WTC11 (cell line): Measurements from ENCODE around the gene ZNF639. TPM values are rescaled to one million over a fixed set of nuclear protein-coding genes. Genes with fewer than 3 reads are reported as not detected.

ENCODE experiments used
- ATAC-seq: fragments of 200-7000 bp; cut with Tn5 transposase; 2 replicates; pipeline ENCODE4 v1.10.0; 2021; ENCODE audit warnings: mild to moderate bottlenecking, moderate library complexity
- CTCF ChIA-PET: fragments of 300-600 bp; sonication (Branson Sonifier 250); formaldehyde crosslinking; loops from one replicate; lab custom pipeline; 2021; ENCODE audit warnings: antibody characterized with exemption; lab: Charles Lee
- POLR2A ChIA-PET: fragments of 350-600 bp; sonication (Branson Sonifier 250); formaldehyde crosslinking; loops from one replicate; lab custom pipeline; 2021; ENCODE audit warnings: antibody characterized with exemption; lab: Charles Lee
- DNase-seq: peaks from one replicate; pipeline ENCODE4 v3.0.0; 2021; ENCODE audit warnings: low spot score
- H3K27ac Mint-ChIP-seq: 2 replicates; pipeline ENCODE4 v1.8.0; 2021; ENCODE audit warnings: mixed read lengths
- H3K27me3 Mint-ChIP-seq: 2 replicates; pipeline ENCODE4 v1.8.0; 2021; ENCODE audit warnings: low read depth, mild to moderate bottlenecking, moderate library complexity, mixed read lengths
- H3K36me3 Mint-ChIP-seq: 2 replicates; pipeline ENCODE4 v1.8.0; 2021; ENCODE audit warnings: mixed read lengths
- H3K4me1 Mint-ChIP-seq: 2 replicates; pipeline ENCODE4 v1.8.0; 2022; ENCODE audit warnings: mixed read lengths
- H3K4me3 Mint-ChIP-seq: 2 replicates; pipeline ENCODE4 v1.8.0; 2021; ENCODE audit warnings: mild to moderate bottlenecking, moderate library complexity, mixed read lengths
- H3K9me3 Mint-ChIP-seq: 2 replicates; pipeline ENCODE4 v1.8.0; 2021; ENCODE audit warnings: mixed read lengths
- E2F4 ChIP-seq: sonication (generic); formaldehyde crosslinking; IDR thresholded peaks from 2 replicates; pipeline ENCODE4 v1.8.1; 2022; ENCODE audit warnings: low read depth, mild to moderate bottlenecking, moderate library complexity, missing genetic modification reagents, borderline replicate concordance
- E2F5 ChIP-seq: sonication (generic); formaldehyde crosslinking; IDR thresholded peaks from 2 replicates; pipeline ENCODE4 v1.8.1; 2022; ENCODE audit warnings: mild to moderate bottlenecking, moderate library complexity, missing genetic modification reagents
- ETV6 ChIP-seq: sonication (generic); formaldehyde crosslinking; IDR thresholded peaks from 2 replicates; pipeline ENCODE4 v1.8.1; 2022; ENCODE audit warnings: mild to moderate bottlenecking, missing genetic modification reagents
- FOXK1 ChIP-seq: sonication (generic); formaldehyde crosslinking; IDR thresholded peaks from 2 replicates; pipeline ENCODE4 v1.8.0; 2022; ENCODE audit warnings: mild to moderate bottlenecking, moderate library complexity, missing genetic modification reagents
- FOXP1 ChIP-seq: sonication (generic); formaldehyde crosslinking; IDR thresholded peaks from 2 replicates; pipeline ENCODE4 v1.8.0; 2022; ENCODE audit warnings: missing genetic modification reagents, mild to moderate bottlenecking, moderate library complexity, borderline replicate concordance
- FOXP4 ChIP-seq: sonication (generic); formaldehyde crosslinking; IDR thresholded peaks from 2 replicates; pipeline ENCODE4 v1.8.0; 2022; ENCODE audit warnings: mild to moderate bottlenecking, missing genetic modification reagents
- GABPB1 ChIP-seq: sonication (generic); formaldehyde crosslinking; IDR thresholded peaks from 2 replicates; pipeline ENCODE4 v1.8.1; 2023; ENCODE audit warnings: mild to moderate bottlenecking, missing genetic modification reagents
- JAZF1 ChIP-seq: fragments of 250-450 bp; sonication (Bioruptor Pico); IDR thresholded peaks from 2 replicates; pipeline ENCODE4 v1.9.0; 2021; ENCODE audit warnings: moderate library complexity, mild to moderate bottlenecking, inconsistent platforms
- JUN ChIP-seq: sonication (generic); formaldehyde crosslinking; IDR thresholded peaks from 2 replicates; pipeline ENCODE4 v1.8.0; 2023; ENCODE audit warnings: mild to moderate bottlenecking, missing genetic modification reagents
- MAX ChIP-seq: sonication (generic); formaldehyde crosslinking; IDR thresholded peaks from 2 replicates; pipeline ENCODE4 v1.8.0; 2022; ENCODE audit warnings: mild to moderate bottlenecking, missing genetic modification reagents
- MXD4 ChIP-seq: fragments of 250-450 bp; sonication (Bioruptor Pico); IDR thresholded peaks from 2 replicates; pipeline ENCODE4 v1.8.0; 2021; ENCODE audit warnings: mild to moderate bottlenecking, moderate library complexity, borderline replicate concordance
- NFE2L1 ChIP-seq: sonication (generic); formaldehyde crosslinking; IDR thresholded peaks from 2 replicates; pipeline ENCODE4 v1.8.1; 2023; ENCODE audit warnings: missing genetic modification reagents
- NFYB ChIP-seq: sonication (generic); formaldehyde crosslinking; conservative IDR thresholded peaks from 2 replicates; pipeline ENCODE4 v1.8.0; 2022; ENCODE audit warnings: low read depth, missing genetic modification reagents
- NR2C2 ChIP-seq: sonication (generic); formaldehyde crosslinking; IDR thresholded peaks from 2 replicates; pipeline ENCODE4 v1.8.0; 2022; ENCODE audit warnings: mild to moderate bottlenecking, missing genetic modification reagents
- PREB ChIP-seq: sonication (generic); formaldehyde crosslinking; IDR thresholded peaks from 2 replicates; pipeline ENCODE4 v1.8.1; 2022; ENCODE audit warnings: mild to moderate bottlenecking, missing genetic modification reagents, moderate library complexity, borderline replicate concordance
- SOX15 ChIP-seq: fragments of 250-450 bp; sonication (Bioruptor Pico); IDR thresholded peaks from 2 replicates; pipeline ENCODE4 v1.9.0; 2021; ENCODE audit warnings: mild to moderate bottlenecking
- SP1 ChIP-seq: sonication (generic); formaldehyde crosslinking; conservative IDR thresholded peaks from 2 replicates; pipeline ENCODE4 v1.8.1; 2022; ENCODE audit warnings: missing genetic modification reagents
- TP53 ChIP-seq: sonication (generic); formaldehyde crosslinking; IDR thresholded peaks from 2 replicates; pipeline ENCODE4 v1.8.1; 2023; ENCODE audit warnings: mild to moderate bottlenecking, missing genetic modification reagents
- USF1 ChIP-seq: sonication (generic); formaldehyde crosslinking; IDR thresholded peaks from 2 replicates; pipeline ENCODE4 v1.8.0; 2022; ENCODE audit warnings: mild to moderate bottlenecking, missing genetic modification reagents
- ZBTB43 ChIP-seq: sonication (generic); formaldehyde crosslinking; IDR thresholded peaks from 2 replicates; pipeline ENCODE4 v1.8.1; 2023; ENCODE audit warnings: mild to moderate bottlenecking, missing genetic modification reagents
- ZMAT4 ChIP-seq: fragments of 250-450 bp; sonication (Bioruptor Pico); IDR thresholded peaks from 2 replicates; pipeline ENCODE4 v1.9.0; 2021; ENCODE audit warnings: mild to moderate bottlenecking
- ZNF232 ChIP-seq: sonication (generic); formaldehyde crosslinking; IDR thresholded peaks from 2 replicates; pipeline ENCODE4 v1.8.0; 2022; ENCODE audit warnings: mild to moderate bottlenecking, missing genetic modification reagents
- ZNF317 ChIP-seq: sonication (generic); formaldehyde crosslinking; IDR thresholded peaks from 2 replicates; pipeline ENCODE4 v1.8.1; 2023; ENCODE audit warnings: low read depth, mild to moderate bottlenecking, moderate library complexity, missing genetic modification reagents, borderline replicate concordance
- ZNF416 ChIP-seq: fragments of 250-450 bp; sonication (Bioruptor Pico); IDR thresholded peaks from 2 replicates; pipeline ENCODE4 v1.9.0; 2021; ENCODE audit warnings: mild to moderate bottlenecking, inconsistent platforms
- total RNA-seq: library from RNA; stranded (reverse); gene quantifications from 3 replicates; pipeline ENCODE4 v1.2.3, GENCODE V29; 2021

The ZNF639 gene
- total RNA-seq, 1 experiment from 2014 or later, result 34.8 TPM

GRCh38 chr3:179347345-179348194, 24.7 kb downstream of the ZNF639 start, which contains the start of gene MFN1:
Gene MFN1, plus strand, starts transcription at chr3:179347709. Its CDS starts 1,143 bp downstream, at chr3:179348852.
- 0 out of 2 replicates have a peak, but pooled peaks cover 3% of the 10 kb centered on the region for H3K9me3 Mint-ChIP-seq
- TF ChIP-seq NFYB (CRISPR knock-in tag) (peak; percentile 46; the same call in 1 of the 2 replicates), GABPB1 (CRISPR knock-in tag) (peak; percentile 55), FOXK1 (CRISPR knock-in tag) (peak; percentile 77; the same call in 1 of the 2 replicates), FOXP4 (CRISPR knock-in tag) (peak; percentile 18; the same call in 1 of the 2 replicates), FOXP1 (CRISPR knock-in tag) (peak; percentile 74; the same call in 1 of the 2 replicates), SP1 (CRISPR knock-in tag) (peak; percentile 75), MXD4 (CRISPR knock-in tag) (no peak), MAX (CRISPR knock-in tag) (0 out of 2 replicates have a peak, but pooled peaks have one; percentile 51), JAZF1 (no peak), E2F5 (0 out of 2 replicates have a peak, but pooled peaks have one; percentile 14), ZNF232 (CRISPR knock-in tag) (0 out of 2 replicates have a peak, but pooled peaks have one; percentile 22), JUN (CRISPR knock-in tag) (0 out of 2 replicates have a peak, but pooled peaks have one; percentile 27), ETV6 (CRISPR knock-in tag) (no peak)
- H3K4me1 Mint-ChIP-seq, result peaks cover 8% of the 10 kb centered on the region
- peak within 1 kb of the TSS; percentile 98 for H3K27ac Mint-ChIP-seq
- peaks cover 13% of the 10 kb centered on the region for H3K36me3 Mint-ChIP-seq
- ATAC-seq, result peak; percentile 96
- H3K4me3 Mint-ChIP-seq, result peak within 1 kb of the TSS; percentile 99
- no peaks in the 10 kb centered on the region for H3K27me3 Mint-ChIP-seq
- DNase-seq, result peak; percentile 90
- CTCF ChIA-PET, result interaction anchor here (1.4 to 1.7 kb wide), 3 partner anchors 22 to 215 kb away, joined by 3 to 5 read pairs (median 3); partner anchors contain the start of genes ACTL6A and ZNF639
- POLR2A ChIA-PET, result interaction anchor here (0.6 to 1.6 kb wide), 4 partner anchors 9 to 257 kb away, joined by 3 to 6 read pairs (median 4); partner anchors contain the start of genes MRPL47 and NDUFB5

GRCh38 chr3:179348325-179349013, 25.6 kb downstream of the ZNF639 start:
- CTCF ChIA-PET, result interaction anchor here (1.5 kb wide), 1 partner anchor 23 kb away, joined by 3 read pairs; no protein-coding TSS in a partner anchor
- POLR2A ChIA-PET, result interaction anchor here (1.2 kb wide), 1 partner anchor 25 kb away, joined by 3 read pairs; no protein-coding TSS in a partner anchor
- no peak for TF ChIP-seq ZMAT4 (CRISPR knock-in tag)
- TF ChIP-seq E2F4 (CRISPR knock-in tag), result no peak
- no peak for TF ChIP-seq NFE2L1 (CRISPR knock-in tag)
- TF ChIP-seq ZNF416 (CRISPR knock-in tag), result no peak
- TF ChIP-seq TP53, result no peak
- TF ChIP-seq SOX15 (CRISPR knock-in tag), result no peak
- TF ChIP-seq USF1, result no peak
- TF ChIP-seq ZBTB43 (CRISPR knock-in tag), result no peak
- no peak for TF ChIP-seq SP1 (CRISPR knock-in tag)
- no peak for TF ChIP-seq PREB
- no peak for TF ChIP-seq NR2C2 (CRISPR knock-in tag)
- no peak for TF ChIP-seq ZNF317 (CRISPR knock-in tag)

More at GRCh38 chr3:179348325-179349013, 25.6 kb downstream of the ZNF639 start:
- H3K27me3 Mint-ChIP-seq, result no peaks in the 10 kb centered on the region
- 0 out of 2 replicates have a peak, but pooled peaks cover 3% of the 10 kb centered on the region for H3K9me3 Mint-ChIP-seq
- DNase-seq, result no peak
- H3K4me3 Mint-ChIP-seq, result peak overlapping the region; percentile 99
- H3K27ac Mint-ChIP-seq, result peak overlapping the region; percentile 55; the same call in 1 of the 2 replicates
- H3K36me3 Mint-ChIP-seq, result peaks cover 17% of the 10 kb centered on the region
- ATAC-seq, result no peak
- H3K4me1 Mint-ChIP-seq, result peaks cover 8% of the 10 kb centered on the region
